ENCODE data around the gene RNF224.
A peak's percentile ranks its signal among the peaks of the same experiment; 100 is the strongest.

The RNF224 gene

DNA sequence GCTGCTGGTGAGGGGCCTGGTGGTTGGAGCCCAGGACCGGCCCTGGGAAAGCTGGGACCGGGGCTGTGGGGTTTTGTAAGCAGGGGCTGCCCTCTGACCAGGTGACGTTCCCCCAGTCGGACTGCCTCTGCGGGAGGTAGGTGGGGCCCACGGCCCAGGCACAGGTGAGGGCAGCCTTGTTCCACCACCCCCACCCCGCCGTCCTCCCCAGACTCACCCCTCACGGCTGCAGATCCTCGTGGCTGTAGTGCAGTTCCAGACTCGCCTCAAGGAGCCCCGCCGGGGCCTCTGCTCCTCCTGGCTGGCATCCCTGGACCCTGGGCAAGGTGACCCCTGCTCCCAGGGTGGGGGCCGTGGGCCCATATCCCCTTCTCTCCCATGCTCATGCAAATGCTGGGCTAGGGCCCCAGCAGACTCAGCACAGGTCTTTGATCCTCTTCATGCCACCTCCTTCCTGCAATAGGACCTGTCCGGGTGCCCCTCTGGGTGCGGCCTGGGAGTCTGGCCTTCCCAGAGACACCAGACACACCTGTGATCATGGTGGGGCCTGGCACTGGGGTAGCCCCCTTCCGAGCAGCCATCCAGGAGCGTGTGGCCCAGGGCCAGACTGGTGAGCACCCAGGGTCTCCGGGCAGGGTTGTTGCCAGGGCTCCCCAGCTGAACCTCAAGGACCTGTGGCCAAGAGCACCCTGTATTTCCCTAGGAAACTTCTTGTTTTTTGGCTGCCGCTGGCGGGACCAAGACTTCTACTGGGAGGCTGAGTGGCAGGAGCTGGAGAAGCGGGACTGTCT lies 11.9 kb upstream of the RNF224 start:
- no peak for DNase-seq

DNA sequence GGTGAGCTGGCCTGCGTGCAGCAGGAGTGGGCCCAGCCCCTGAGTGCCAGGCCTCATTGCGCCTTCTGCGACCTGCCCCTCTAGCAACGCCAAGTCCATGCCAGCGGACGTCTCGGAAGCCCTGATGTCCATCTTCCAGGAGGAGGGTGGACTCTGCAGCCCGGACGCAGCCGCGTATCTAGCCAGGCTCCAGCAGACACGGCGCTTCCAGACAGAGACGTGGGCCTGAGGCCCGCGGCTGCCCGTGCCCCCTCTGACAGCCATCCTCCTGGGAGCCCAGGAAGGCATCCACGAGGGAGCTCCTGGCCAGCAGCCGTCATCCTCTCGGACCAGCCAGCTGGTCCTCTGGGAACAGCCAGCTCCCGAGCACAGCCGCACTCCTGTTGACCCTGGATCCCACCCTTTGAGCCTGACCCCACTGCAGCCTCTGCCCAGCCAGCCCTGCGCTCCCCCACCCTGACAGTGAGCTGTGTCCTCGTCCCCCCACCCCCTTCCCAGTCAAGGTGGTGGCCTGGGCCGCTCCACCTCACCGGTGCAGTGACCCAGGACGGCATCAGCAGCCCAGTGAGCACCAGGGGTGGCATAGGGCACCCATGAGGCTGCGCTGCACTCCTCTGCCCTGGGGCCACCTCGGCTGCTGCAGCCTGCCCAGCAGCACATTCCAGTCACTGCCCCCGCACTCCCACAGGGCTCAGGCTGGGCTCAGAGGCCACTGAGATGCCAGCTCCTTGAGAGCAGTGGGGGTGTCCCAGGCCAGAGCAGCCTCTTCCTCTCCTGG lies 10.9 kb upstream of the RNF224 start:
- DNase-seq, result no peak

DNA sequence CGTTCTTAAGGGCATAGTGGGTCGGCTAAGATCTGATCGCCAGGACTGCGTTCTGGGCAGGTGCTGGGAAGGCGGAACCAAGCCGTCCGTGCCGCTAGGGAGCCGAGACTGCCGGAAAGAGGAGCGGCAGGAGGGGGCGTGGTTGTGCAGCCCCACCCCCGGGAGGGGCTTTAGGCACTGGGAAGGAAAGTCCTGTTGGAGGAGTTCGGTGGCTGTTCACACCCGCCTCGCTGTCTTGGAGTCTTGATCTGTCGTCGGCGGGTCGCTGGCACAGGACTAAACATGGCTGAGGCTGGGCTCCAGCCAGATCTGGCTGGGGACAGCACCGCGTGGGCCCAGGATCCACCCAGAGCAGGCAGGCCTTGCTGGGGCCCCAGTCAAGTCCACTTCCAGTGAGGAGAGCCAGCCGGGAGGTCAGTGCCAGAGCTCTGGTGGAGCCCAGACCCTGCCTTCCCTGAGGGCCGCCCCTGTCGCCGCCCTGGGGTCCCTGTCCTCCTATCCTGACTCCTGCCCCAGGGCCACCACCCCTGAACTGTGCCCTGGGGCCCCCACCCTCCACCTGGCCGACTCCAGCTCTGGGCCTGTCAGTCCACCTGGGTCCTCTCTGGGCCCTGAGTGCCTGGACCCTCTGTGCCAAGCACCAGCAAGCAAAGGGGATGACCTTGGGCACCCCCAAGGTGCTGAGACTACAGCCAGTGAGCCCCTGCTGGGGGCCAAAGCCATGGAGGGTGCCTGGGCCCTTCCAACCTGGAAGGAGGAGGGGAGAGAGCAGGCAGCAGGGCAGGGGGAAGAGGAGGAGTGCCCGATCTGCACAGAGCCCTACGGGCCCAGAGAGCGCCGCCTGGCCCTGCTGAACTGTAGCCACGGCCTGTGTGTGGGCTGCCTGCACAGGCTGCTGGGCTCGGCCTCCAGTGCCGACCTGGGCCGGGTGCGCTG lies 9.8 kb upstream of the RNF224 start:
- DNase-seq, result no peak

DNA sequence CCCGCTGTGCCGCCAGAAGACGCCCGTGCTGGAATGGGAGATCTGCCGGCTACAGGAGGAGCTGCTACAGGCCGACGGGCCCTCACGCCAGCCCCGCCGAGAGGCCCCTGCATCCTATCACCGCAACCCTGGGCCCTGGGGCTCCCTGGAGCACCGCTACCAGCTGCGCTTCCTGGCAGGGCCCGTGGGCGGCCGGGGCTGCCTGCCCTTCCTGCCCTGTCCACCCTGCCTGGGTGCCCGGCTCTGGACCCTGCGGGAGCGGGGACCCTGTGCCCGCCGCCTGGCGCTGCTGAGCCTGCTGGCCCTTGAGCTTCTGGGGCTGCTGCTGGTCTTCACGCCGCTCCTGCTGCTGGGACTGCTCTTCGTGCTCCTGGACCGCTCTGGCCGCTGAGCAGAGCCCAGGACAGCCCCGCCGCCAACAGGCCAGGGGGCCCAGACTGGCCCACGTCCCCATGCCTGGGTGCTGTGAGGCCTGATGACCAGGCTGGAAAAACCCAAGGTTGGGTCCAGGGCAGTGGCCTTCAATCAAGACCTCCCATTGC lies 9.0 kb upstream of the RNF224 start:
- no peak for DNase-seq

DNA sequence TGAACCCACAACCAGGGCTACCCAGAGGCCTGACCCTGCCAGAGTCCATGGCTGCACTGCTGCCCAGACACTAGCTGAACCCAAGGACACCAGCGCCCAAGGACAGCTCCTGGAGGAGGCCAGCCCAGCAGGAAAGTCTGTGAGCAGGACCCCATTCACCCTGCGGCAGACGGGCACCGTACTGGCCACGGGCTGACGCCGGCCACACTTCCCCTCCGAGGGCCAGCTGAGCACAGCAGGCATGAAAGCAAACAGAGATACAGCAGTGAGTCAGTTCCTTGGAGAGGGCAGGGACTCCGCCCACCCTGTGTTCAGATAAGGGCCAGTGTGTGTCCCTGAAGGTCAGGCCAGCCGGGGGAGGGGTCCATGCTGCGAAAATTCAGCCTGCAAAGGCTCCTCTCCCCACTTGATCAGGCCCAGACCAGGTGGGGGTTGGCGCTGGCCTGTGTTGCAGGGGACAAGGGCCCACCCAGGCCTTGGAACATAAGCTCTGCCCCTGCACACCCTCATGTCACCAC lies 8.5 kb upstream of the RNF224 start:
- no peak for DNase-seq

DNA sequence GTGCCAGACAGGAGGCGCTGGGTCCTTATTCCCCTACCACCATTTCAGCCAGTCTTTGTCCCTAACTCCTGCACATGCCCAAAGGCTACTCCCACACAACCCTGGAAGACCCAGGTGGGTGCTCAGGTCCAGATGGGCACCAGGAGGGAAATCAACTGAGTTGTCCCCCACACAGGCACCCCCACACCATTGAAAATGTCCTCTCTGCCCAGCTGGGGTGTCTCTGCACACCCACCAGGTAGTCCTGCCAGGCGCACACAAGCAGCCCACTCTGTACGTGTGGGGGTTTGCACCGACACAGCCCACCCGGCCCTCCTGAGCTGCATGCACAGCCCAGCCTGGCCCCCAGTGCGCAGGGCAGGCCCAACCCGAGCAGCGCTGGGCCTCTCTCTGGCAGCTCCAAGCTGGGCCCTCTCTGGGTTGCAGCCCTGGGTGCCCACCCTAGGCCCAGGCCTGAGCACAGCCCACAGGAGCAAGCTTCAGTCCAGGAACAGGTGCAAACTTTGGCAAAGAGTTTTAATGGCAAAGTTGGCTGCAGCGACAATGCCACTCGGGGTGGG lies 7.5 kb upstream of the RNF224 start:
- DNase-seq, result no peak

DNA sequence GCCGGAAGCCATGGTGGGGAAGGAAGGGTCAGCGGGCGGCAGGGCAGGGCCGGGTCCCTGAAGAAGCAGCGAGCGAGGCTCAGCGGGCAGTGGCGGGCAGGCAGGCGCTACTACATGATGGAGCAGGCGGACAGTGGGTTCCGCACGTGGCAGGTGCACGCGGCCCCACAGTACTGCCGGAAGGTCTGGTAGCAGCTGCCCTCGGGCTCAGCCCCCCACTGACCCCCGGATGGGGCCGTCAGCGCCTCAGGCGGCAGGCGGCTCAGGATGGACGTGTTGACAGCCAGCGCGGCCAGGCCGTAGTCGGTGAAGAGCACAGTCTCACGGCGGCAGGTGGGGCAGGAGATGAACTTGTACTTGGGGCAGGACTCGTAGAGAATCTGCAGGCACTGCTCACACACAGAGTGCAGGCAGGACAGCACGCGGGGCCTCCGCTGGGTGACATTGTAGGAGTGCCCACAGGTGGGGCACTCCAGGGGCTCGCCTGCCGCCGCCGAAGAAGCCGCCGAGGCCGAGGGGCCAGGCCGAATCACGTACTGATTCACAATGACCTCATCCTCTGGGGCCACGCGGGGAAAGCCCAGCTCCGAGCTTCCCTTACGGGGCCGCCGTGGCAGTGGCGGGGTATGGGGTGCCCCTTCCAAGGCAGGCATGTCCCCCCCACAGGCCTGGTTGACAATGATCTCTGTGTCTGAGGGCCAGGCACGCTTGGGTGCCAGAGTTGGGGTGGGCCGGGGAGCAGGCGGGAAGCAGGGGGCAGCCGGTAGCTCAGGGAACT lies 6.8 kb upstream of the RNF224 start:
- DNase-seq, result no peak

DNA sequence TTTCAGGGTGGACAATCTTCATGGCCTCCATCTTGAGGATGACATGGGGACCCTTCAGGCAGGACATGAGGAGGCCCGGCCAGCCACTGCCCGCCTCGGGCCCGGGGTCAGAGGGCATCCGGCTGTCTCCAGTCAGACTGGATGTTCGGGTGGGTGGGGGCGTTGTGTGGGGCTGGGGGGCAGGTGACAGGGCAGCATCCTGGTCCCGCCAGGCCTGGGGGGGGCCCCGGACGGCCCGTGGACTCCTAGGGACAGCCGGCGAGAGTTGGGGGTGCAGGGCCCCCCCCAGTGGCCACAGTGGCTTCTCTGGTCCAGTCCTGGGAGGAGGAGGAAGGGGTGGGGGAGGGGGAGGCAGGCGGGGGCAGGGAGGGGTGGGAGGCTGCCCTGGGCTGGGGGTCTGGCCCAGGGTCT lies 6.2 kb upstream of the RNF224 start:
- DNase-seq, result no peak

DNA sequence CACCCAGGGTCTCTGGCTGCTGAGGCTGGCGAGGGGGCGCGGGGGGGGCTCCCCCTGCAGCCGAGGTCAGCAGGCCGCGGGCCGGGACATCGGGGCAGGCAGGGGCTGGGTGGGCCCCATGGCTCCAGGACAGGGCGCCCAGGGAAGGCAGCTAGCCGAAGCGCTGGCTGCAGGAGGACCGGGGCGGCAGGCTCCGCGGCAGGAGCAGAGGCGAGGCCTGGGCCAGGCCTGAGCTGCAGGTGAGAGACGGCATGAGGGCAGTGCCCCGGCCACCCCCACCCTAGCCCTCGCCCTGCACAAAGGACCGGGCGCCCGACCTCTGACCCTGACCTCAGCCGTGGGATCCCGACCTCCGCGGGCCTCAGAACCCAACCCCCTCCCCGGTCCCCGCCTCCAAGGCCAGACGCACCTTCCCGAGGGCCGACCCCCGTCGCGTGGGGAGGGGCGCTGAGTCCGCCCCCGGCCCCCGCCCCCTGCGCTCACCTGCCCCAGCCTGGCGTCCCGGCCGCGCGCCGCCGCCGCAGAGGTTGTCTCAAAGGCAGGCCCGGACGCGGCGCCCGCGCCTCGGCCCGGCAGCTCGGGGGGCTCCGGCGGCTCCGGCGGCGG lies 5.7 kb upstream of the RNF224 start:
- no peak for DNase-seq

DNA sequence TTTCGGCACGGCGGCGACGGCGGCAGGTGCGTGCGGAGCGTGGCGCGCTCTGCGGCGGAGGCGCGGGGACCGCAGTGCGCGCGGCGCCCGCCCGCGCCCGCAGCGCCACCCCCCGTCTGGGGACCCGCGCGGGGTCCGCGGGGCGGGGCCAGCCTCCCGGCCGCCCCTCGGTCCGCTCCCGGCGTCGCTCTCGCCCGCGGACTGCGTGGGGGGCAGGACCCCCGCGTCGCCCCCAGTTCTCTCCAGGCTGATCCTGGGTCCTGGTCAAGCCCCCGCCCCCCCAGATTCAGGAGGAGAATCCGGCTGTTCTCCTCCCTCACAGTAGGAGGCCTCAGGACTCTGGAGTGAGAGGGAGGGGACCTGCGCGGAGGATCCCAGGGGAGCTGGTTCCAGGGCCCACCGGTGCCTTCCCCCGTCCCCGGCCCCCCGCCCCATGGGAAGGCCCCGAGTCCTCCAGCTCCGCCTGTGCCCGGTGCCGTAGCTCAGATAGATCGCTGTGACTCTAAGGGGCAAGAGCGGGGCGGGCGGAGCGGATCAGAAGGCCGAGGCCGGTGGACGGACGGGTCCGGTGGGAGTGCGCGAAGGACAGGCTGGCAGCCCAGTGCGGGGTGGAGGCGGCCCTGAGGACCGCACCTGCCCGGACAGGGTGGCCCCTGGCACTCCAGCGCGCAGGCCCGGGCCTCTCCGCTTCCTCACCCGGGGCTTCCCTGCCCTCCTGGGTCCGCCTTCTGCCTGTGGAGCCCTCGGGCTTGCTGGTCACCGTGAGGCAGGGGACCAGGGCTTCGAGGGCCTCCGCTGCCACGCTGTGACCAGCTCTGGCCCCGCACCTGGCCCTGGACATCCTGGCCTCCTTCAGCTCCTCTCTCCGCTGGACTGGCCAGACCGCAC lies 4.9 kb upstream of the RNF224 start, which contains the start of gene RNF208:
Gene RNF208, minus strand, starts transcription at position 51 of the 888 bp plus-strand sequence. CDS start 1,028 bp downstream, outside the sequence.
- DNase-seq, result no peak

DNA sequence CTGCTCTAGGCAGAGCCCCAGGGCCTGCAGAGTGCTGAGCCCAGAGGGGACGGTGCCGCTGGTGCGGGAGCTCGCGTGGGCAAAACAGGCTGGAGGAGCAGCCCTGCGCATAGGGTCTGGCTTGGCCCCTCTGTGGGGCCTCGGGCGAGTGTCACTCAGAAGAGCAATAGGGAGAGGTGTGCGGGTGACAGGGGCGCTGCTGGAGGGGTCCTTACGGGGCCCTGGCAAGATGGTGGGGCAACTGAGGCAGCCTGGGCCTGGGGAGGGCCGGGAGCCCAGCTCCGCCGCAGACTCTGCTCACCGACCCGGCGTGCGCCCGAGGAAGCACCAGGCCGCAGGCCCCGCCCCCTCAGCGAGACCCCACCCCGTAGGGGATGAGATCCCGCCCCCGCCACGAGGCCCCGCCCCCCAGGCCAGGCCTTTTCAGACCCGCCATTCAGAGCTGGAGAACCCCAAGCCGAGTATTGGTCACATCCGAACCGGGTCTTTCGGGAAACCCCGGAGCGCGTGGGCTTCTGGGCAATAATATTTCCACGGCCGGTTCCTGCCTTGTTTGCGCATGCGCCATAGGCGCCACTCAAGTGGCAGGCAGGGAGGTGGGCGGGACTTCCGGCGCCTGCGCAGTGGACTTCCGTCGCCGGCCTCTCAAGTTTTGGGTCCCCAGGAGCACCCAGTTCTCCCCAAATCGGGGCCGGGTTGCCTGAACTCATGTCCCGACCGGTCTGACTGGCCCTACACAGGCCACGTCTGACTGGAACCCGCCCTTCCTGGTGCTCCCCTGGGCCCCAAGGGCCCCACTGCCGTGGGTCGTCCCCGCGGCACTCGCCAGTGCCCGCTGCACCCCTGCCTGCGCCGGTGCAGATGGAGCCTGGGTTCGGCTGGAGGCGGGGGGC lies 4.0 kb upstream of the RNF224 start:
- DNase-seq, result peak; percentile 99

DNA sequence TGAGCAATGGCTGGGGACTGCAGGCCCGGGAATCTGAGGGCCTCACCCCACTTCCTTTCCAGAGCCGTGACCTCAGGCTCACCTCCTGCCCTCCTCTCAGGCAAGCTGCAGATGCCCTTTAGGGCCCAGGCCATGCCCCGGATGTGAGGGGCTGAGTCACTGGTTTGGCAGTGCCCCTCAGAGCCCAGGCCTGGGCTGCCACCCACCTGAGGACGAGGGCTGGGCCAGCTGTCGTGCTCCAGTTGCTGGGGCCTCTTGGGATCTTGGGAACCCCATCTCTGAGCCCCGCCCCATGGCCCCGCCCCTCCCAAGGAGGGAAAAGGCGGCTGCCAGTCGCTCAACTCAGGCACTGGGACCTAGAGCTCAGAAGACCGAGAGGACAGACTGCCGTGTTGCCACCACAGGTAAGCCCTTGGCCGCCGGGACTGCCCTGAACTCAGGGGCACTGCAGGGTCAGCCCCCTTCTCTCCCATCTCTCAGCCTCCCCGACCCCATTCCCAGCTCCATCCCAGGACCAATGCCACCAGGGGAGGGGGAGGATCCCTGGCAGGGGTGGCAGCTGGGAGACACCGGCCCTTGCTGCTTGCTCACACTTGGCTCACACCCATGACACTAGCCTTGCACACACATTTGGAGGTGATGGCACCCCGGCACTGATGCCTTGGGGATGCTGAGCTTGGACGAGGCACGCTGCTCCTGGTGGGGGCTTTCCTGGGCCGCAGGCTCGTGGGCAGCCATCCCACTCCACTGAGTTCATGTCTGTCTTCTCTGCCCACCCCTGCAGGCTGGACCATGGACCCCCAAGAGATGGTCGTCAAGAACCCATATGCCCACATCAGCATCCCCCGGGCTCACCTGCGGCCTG lies 2.2 kb upstream of the RNF224 start, which contains the start of gene CYSRT1:
Gene CYSRT1, plus strand, starts transcription at position 345 of the 865 bp plus-strand sequence. Its CDS starts 448 bp downstream, at position 793.
- DNase-seq, result no peak

DNA sequence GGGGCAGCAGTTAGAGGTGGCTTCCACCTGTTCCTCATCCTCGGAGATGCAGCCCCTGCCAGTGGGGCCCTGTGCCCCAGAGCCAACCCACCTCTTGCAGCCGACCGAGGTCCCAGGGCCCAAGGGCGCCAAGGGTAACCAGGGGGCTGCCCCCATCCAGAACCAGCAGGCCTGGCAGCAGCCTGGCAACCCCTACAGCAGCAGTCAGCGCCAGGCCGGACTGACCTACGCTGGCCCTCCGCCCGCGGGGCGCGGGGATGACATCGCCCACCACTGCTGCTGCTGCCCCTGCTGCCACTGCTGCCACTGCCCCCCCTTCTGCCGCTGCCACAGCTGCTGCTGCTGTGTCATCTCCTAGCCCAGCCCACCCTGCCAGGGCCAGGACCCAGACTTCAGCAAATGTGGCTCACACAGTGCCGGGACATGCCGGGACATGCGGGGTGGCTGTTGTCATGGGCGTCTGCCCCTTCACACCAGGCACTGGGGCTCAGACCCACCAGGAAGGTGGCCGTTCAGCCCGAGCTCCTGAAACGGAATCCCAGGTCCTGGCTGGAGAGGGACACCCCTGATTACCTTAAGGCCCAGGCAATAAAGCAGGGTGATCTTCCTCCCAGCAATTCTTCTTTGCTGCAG lies 1.5 kb upstream of the RNF224 start:
- no peak for DNase-seq

DNA sequence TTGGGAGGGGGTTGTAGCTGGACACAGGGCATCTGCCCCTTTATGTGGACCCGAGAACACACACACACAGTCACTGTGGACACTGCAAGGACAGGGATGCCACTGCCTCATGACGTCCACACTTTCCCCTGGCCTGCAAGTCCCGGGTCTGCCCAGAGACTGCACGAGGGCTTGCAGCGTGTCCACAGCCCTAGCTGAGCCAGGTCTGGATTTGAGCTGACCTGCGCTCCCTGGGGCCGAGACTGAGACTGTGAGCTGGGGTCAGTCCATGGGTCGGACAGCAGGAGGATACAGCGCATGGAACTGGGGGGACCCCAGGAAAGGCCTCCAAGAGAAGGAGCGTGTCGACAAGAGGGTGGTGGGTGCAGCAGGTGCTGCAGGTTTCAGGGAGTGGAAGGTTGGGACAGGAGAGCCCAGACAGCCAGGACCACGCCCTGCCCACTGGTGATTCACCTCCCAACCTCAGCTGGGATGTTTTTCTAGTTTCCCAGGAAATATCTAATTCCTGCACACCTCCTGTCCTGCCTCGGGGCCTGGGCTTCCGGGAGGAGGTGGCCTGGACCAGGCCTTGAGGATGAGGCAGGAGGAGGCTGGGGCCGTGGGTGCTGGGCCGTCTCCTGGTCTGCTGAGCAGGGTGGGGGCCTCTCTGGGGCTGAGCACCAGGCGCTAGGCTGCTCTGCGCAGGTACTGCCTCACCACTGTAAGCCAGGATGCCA lies 806 bp upstream of the RNF224 start:
- DNase-seq, result no peak

DNA sequence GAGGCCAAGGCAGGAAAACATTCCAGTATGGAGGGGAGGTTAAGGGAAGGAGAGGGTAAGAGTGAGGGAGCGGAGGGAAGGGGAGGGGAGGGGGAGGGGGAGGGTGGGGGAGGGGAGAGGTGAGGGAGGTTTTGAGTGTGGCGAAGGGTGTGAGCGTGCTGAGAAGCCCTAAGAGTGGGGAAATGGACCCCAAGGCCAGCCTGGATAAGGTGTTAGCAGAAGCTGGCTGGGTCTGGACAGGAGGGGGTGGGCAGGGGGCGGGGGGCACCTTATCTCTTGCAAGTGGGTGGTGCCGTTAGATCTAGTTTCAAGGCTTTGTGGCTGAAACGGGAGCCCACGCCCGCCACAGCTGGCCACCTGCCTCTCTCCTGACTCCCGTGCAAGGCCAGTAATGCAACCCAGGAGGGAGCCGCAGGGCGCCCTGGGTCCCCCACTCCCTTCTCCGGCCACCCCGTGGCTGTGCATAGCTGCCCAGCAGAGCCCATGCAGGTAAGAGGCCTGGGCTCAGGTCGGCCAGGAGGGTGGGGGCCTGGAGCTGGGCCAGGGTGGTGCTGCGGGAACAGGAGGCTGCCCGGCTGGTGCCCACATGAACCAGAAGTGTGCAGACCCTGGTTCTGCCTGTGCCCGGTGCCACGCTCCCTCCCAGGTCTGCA lies 677 bp downstream of the RNF224 start:
- no peak for DNase-seq
